ENCODE measurements around the gene ARID3B. TPM values are rescaled to one million over a fixed set of nuclear protein-coding genes. Genes with fewer than 3 reads are reported as not detected.
A peak's percentile ranks its signal among the peaks of the same experiment; 100 is the strongest.
"Not testable (repeated sequence)": the region's sequence is repeated elsewhere in the genome, so short reads cannot be mapped to it uniquely, and the experiment has no call there.

Gene ARID3B
- total and polyA plus RNA-seq, 2 donors (not counting 1 experiment from before 2014, with no cell fraction given) = 0.72 to 0.99 TPM

GRCh38 chr15:74535388-74536084 is 5.5 kb upstream of the ARID3B start:
- no peak overlapping the region for H3K27ac ChIP-seq (ENCODE audit: insufficient read depth, low read length)
- no peak overlapping the region for H2AFZ ChIP-seq (ENCODE audit: low read length)
- H3K79me2 ChIP-seq (ENCODE audit: control insufficient read depth, insufficient read depth, low read length) = no peaks in the 10 kb centered on the region
- no peak overlapping the region for H3K4me2 ChIP-seq (ENCODE audit: extremely low read depth, insufficient read depth, low read length)
- no peaks in the 10 kb centered on the region for H3K27me3 ChIP-seq (ENCODE audit: control insufficient read depth, insufficient read depth, low read length)
- peaks cover 18% of the 10 kb centered on the region for H3K4me1 ChIP-seq (ENCODE audit: control insufficient read depth, extremely low read depth, insufficient read depth, low read length)
- H3K4me3 ChIP-seq (replicated peaks in 1 of 4; ENCODE audit: control extremely low read depth in 1 of 4, insufficient read depth in 1 of 4, low read depth in 3 of 4, low read length in 4 of 4) = no peak overlapping the region
- DNase-seq (ENCODE audit: low read depth in 2 of 2) = no peak
- no peaks in the 10 kb centered on the region for H4K20me1 ChIP-seq (ENCODE audit: control insufficient read depth, extremely low read depth, insufficient read depth, low read length)
- no peak overlapping the region for H3K9ac ChIP-seq (ENCODE audit: insufficient read depth, low read length)
- no peak for TF ChIP-seq CTCF (conservative IDR thresholded peaks at IDR 0.05 in 1 of 2, IDR thresholded peaks at IDR 0.05 in 1 of 2; ENCODE audit: low read depth in 1 of 2, low read length in 2 of 2)
- no peak for TF ChIP-seq EZH2 (IDR thresholded peaks at IDR 0.05; ENCODE audit: low read length, missing control alignments)
- no peaks in the 10 kb centered on the region for H3K36me3 ChIP-seq (ENCODE audit: control insufficient read depth, insufficient read depth, low read length)
- no peaks in the 10 kb centered on the region for H3K9me3 ChIP-seq (ENCODE audit: control insufficient read depth, insufficient read depth, low read depth, low read length)

GRCh38 chr15:74537736-74538135 is 3.3 kb upstream of the ARID3B start:
- no peak overlapping the region for H3K9ac ChIP-seq (ENCODE audit: insufficient read depth, low read length)

GRCh38 chr15:74539521-74539920 is 1.5 kb upstream of the ARID3B start:
- not testable (repeated sequence) for H3K36me3 ChIP-seq (ENCODE audit: control insufficient read depth, insufficient read depth, low read length); H3K9me3 ChIP-seq (ENCODE audit: control insufficient read depth, insufficient read depth, low read depth, low read length)

More at GRCh38 chr15:74537736-74538135, 3.3 kb upstream of the ARID3B start:
- H3K9me3 ChIP-seq (ENCODE audit: control insufficient read depth, insufficient read depth, low read depth, low read length) = no peaks in the 10 kb centered on the region
- H2AFZ ChIP-seq (ENCODE audit: low read length) = no peak overlapping the region
- peaks cover 10% of the 10 kb centered on the region for H3K4me1 ChIP-seq (ENCODE audit: control insufficient read depth, extremely low read depth, insufficient read depth, low read length)
- H3K27me3 ChIP-seq (ENCODE audit: control insufficient read depth, insufficient read depth, low read length) = no peaks in the 10 kb centered on the region
- no peaks in the 10 kb centered on the region for H3K36me3 ChIP-seq (ENCODE audit: control insufficient read depth, insufficient read depth, low read length)
- H3K27ac ChIP-seq (ENCODE audit: insufficient read depth, low read length) = no peak overlapping the region
- H3K4me3 ChIP-seq (replicated peaks in 1 of 4; ENCODE audit: control extremely low read depth in 1 of 4, insufficient read depth in 1 of 4, low read depth in 3 of 4, low read length in 4 of 4) = no peak overlapping the region
- no peaks in the 10 kb centered on the region for H3K79me2 ChIP-seq (ENCODE audit: control insufficient read depth, insufficient read depth, low read length)
- DNase-seq (ENCODE audit: low read depth in 2 of 2) = no peak
- TF ChIP-seq EZH2 (IDR thresholded peaks at IDR 0.05; ENCODE audit: low read length, missing control alignments) = no peak
- TF ChIP-seq CTCF (conservative IDR thresholded peaks at IDR 0.05 in 1 of 2, IDR thresholded peaks at IDR 0.05 in 1 of 2; ENCODE audit: low read depth in 1 of 2, low read length in 2 of 2) = no peak
- no peaks in the 10 kb centered on the region for H4K20me1 ChIP-seq (ENCODE audit: control insufficient read depth, extremely low read depth, insufficient read depth, low read length)
- H3K4me2 ChIP-seq (ENCODE audit: extremely low read depth, insufficient read depth, low read length) = no peak overlapping the region

More at GRCh38 chr15:74539521-74539920, 1.5 kb upstream of the ARID3B start:
- not testable (repeated sequence) for H3K79me2 ChIP-seq (ENCODE audit: control insufficient read depth, insufficient read depth, low read length); DNase-seq (ENCODE audit: low read depth in 2 of 2); H4K20me1 ChIP-seq (ENCODE audit: control insufficient read depth, extremely low read depth, insufficient read depth, low read length); H3K27ac ChIP-seq (ENCODE audit: insufficient read depth, low read length); H3K9ac ChIP-seq (ENCODE audit: insufficient read depth, low read length); H2AFZ ChIP-seq (ENCODE audit: low read length); H3K4me3 ChIP-seq (replicated peaks in 1 of 4; ENCODE audit: control extremely low read depth in 1 of 4, insufficient read depth in 1 of 4, low read depth in 3 of 4, low read length in 4 of 4); H3K27me3 ChIP-seq (ENCODE audit: control insufficient read depth, insufficient read depth, low read length)
- Histone ChIP-seq H3K4me1 (ENCODE audit: control insufficient read depth, extremely low read depth, insufficient read depth, low read length) (peaks cover 10% of the 10 kb centered on the region), H3K4me2 (ENCODE audit: extremely low read depth, insufficient read depth, low read length) (peak overlapping the region; percentile 100)
